Measurements from ENCODE around the gene GNG10.
"Not testable (repeated sequence)": the region's sequence is repeated elsewhere in the genome, so short reads cannot be mapped to it uniquely, and the experiment has no call there.

Gene GNG10

DNA sequence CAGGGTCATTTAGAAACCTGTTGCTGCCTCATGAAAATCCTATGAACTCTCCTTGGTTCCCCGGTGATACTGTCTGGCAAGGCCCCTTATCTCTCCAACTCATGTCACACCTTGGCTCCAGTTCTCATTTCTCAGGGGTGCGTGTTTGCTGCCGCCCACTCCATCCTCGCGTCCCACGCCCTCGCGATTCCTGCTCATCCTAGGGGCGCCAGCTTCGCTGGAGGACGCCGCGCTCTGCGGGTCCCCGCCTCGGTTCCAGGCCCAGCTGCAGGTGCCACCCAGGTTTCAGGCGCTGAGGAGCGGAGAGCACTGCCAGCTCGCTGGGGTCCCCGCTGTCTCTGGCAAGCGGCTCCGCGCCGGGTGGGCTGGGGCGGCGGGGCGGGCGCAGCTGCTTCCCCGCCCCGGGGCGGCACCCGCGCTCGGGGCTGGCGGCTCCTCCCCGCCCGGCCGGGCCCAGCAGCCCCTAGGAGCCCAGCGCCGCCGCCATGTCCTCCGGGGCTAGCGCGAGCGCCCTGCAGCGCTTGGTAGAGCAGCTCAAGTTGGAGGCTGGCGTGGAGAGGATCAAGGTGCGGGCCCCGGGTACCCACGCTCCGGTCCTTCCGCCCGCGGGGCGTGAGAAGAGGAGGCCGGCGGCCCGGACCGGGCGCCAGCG lies at the start of gene GNG10:
GNG10 (plus strand) TSS at position 456 of the 652 bp plus-strand sequence; CDS start at position 486, 30 bp downstream.
- TF ChIP-seq ZNF274 (IDR thresholded peaks at IDR 0.05; ENCODE audit: low read depth, low read length): no peak
- H3K4me3 ChIP-seq (ENCODE audit: low read length): peak within 1 kb of the TSS; percentile 82

DNA sequence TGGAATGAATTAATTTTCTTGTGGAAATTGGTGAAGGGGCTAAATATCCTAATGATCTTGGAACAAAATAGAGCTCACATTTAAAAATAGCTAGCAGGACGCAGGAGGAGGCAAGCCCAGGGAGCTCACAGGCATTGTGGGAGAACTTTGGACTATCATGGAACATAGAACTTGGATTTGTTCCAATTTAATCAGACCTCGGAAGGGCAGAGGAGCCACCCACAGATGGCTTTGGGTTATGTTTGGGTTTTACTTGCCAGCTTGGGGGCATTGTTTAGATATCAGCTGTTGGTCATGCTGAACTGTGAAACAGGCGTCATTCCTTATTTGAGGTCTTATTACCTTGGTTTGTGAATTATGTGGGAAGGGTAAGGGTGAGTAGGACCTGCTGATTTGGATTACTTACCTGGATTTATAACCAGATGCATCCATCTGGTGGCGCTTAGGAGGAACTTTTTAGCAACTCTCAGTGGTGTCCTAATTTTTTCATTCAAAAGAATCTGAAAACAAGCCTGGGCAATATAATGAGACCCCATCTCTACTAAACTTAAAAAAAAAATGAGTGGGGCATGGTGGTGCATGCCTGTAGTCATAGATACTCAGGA lies 47.9 kb upstream of the GNG10 start:
- H3K4me3 ChIP-seq (ENCODE audit: low read length): no peak overlapping the region
- no peak for TF ChIP-seq ZNF274 (IDR thresholded peaks at IDR 0.05; ENCODE audit: low read depth, low read length)

DNA sequence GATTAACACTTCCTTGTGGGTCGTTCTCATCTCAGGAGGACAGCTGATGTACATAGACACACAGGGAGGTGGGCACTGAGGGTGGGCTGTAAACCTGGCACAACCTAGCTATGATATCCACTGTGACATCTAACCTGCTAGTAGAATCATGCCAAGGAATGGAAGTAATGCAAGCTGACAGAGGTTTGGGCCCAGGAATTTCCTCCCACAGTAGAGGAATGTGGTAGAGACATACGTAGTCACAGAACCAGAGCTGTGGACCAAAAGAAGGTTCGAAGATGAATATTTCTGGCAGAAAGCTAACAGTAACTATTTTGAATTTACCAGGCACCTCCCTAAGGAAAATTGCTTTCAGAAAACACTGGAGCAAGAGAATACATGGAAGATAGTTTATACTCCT lies 45.5 kb upstream of the GNG10 start:
- no peak for TF ChIP-seq ZNF274 (IDR thresholded peaks at IDR 0.05; ENCODE audit: low read depth, low read length)
- no peak overlapping the region for H3K4me3 ChIP-seq (ENCODE audit: low read length)

GRCh38 chr9:111617349-111617748 lies 44.1 kb upstream of the GNG10 start:
- not testable (repeated sequence) for H3K4me3 ChIP-seq (ENCODE audit: low read length)

GRCh38 chr9:111621895-111622480 lies 39.4 kb upstream of the GNG10 start:
- H3K4me3 ChIP-seq (ENCODE audit: low read length): no peak overlapping the region
- TF ChIP-seq ZNF274 (IDR thresholded peaks at IDR 0.05; ENCODE audit: low read depth, low read length): no peak

DNA sequence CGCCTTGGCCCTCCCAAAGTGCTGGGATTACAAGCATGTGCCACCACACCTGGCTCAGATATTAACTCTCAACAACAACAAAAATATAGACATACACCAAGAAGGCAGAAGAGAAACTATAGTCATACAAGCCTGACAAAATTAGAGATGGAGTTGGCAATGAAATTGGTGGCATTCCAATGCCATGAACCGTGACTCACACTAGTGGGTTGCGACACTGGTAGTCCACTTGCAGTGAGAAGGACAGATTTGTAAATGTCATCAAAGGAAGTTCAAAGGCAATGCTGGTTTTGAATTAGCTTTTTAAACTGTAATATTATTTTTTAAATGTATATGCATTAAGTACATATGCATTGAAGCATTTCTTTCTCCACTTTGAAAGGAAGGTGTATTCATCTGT lies 38.8 kb upstream of the GNG10 start:
- H3K4me3 ChIP-seq (ENCODE audit: low read length): no peak overlapping the region
- TF ChIP-seq ZNF274 (IDR thresholded peaks at IDR 0.05; ENCODE audit: low read depth, low read length): no peak

DNA sequence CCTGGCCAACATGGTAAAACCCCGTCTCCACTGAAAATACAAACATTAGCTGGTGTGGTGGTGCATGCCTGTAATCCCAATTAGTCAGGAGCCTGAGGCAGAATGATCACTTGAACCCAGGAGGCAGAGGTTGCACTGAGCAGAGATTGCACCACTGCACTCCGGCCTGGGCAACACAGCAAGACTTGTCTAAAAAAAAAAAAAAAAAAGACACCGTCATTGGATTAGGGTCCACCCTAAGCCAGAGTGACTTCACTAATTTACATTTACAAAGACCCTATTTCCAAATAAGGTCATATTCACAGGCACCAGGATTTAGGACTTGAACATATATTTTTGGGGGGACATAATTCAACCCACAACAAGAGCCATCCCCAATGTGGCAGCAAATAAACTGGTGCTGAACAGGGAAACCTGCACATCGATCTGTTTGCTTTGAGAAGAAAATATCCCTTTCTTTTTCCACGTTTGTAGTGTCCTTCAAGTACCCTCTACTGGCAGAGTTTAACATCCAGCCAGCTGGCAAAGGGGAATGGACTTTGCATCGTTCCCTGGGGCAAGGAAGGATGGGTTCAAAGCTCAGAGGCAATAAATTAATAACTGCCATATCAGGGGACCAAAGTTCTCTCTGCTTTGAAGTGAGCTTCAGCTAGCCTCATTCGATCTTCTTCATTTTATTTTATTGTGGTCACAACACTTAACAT lies 34.0 kb upstream of the GNG10 start:
- TF ChIP-seq ZNF274 (IDR thresholded peaks at IDR 0.05; ENCODE audit: low read depth, low read length): no peak
- H3K4me3 ChIP-seq (ENCODE audit: low read length): no peak overlapping the region

- no peak overlapping the region for H3K4me3 ChIP-seq (ENCODE audit: low read length)
- TF ChIP-seq ZNF274 (IDR thresholded peaks at IDR 0.05; ENCODE audit: low read depth, low read length): no peak
These were observed 33.0 kb upstream of the GNG10 start for GRCh38 chr9:111628411-111628810.

- peak overlapping the region; percentile 76 for H3K4me3 ChIP-seq (ENCODE audit: low read length)
- no peak for TF ChIP-seq ZNF274 (IDR thresholded peaks at IDR 0.05; ENCODE audit: low read depth, low read length)
These were observed 31.0 kb upstream of the GNG10 start for GRCh38 chr9:111630182-111630963.

- peak overlapping the region; percentile 76 for H3K4me3 ChIP-seq (ENCODE audit: low read length)
- TF ChIP-seq ZNF274 (IDR thresholded peaks at IDR 0.05; ENCODE audit: low read depth, low read length): no peak
These were observed 30.5 kb upstream of the GNG10 start for GRCh38 chr9:111630964-111631213.

GRCh38 chr9:111631214-111631971 lies 30.0 kb upstream of the GNG10 start, which contains the start of gene DNAJC25:
Gene DNAJC25, plus strand, starts transcription at chr9:111631334. Its CDS starts 74 bp downstream, at chr9:111631408.
- no peak for TF ChIP-seq ZNF274 (IDR thresholded peaks at IDR 0.05; ENCODE audit: low read depth, low read length)
- H3K4me3 ChIP-seq (ENCODE audit: low read length): peak within 1 kb of the TSS; percentile 84

- H3K4me3 ChIP-seq (ENCODE audit: low read length): peak overlapping the region; percentile 84
- no peak for TF ChIP-seq ZNF274 (IDR thresholded peaks at IDR 0.05; ENCODE audit: low read depth, low read length)
These were observed 29.3 kb upstream of the GNG10 start for GRCh38 chr9:111632060-111632459.

- peak overlapping the region; percentile 84; the same call in 1 of the 2 replicates for H3K4me3 ChIP-seq (ENCODE audit: low read length)
- no peak for TF ChIP-seq ZNF274 (IDR thresholded peaks at IDR 0.05; ENCODE audit: low read depth, low read length)
These were observed 28.6 kb upstream of the GNG10 start for GRCh38 chr9:111632695-111633388.
